OCI-LY7 (cell line): Measurements from ENCODE around the gene BFSP1. TPM values are rescaled to one million over a fixed set of nuclear protein-coding genes. Genes with fewer than 3 reads are reported as not detected.

ENCODE experiments used
- BruUV-seq: library from RNA; stranded (reverse); fragments of 400-500 nt; replicated peaks from 2 replicates; lab custom pipeline; 2021; lab: Mats Ljungman, UMichigan
- CTCF ChIA-PET: fragments of 300-600 bp; sonication (Branson Sonifier 250); formaldehyde crosslinking; loops from one replicate; lab custom pipeline; 2022; ENCODE audit warnings: antibody characterized with exemption; ENCODE audit not compliant: unreplicated experiment; lab: Charles Lee
- POLR2A ChIA-PET: fragments of 300-600 bp; sonication (Branson Sonifier 250); formaldehyde crosslinking; loops from one replicate; lab custom pipeline; 2022; ENCODE audit warnings: antibody characterized with exemption; lab: Charles Lee
- DNase-seq: peaks from one replicate; pipeline ENCODE4 v3.0.0-alpha.2; 2015; ENCODE audit warnings: low spot score
- H2AFZ ChIP-seq: fragments of 200-600 bp; sonication (generic), shearing (Covaris generic); 2 replicates; pipeline ENCODE4 v1.6.1; 2014; ENCODE audit warnings: mild to moderate bottlenecking, antibody characterized with exemption, low read length, moderate library complexity
- H3K27ac ChIP-seq: fragments of 200-600 bp; sonication (generic); 2 replicates; pipeline ENCODE4 v1.5.1; 2014; ENCODE audit warnings: mixed run types, low read depth, mild to moderate bottlenecking, moderate library complexity, low read length, inconsistent platforms; ENCODE audit not compliant: poor library complexity, severe bottlenecking
- H3K36me3 ChIP-seq: fragments of 200-600 bp; sonication (generic); 2 replicates; pipeline ENCODE4 v1.6.1; 2014; ENCODE audit warnings: mild to moderate bottlenecking, antibody characterized with exemption, low read length, moderate library complexity, mixed read lengths; ENCODE audit not compliant: insufficient read depth
- H3K4me1 ChIP-seq: fragments of 200-600 bp; sonication (generic); 2 replicates; pipeline ENCODE4 v1.5.1; 2014; ENCODE audit warnings: mild to moderate bottlenecking, low read length; ENCODE audit not compliant: insufficient read depth, poor library complexity, severe bottlenecking
- H3K4me2 ChIP-seq: fragments of 200-600 bp; sonication (generic); 2 replicates; pipeline ENCODE4 v1.6.1; 2014; ENCODE audit warnings: mild to moderate bottlenecking, low read length
- H3K4me3 ChIP-seq: fragments of 200-600 bp; sonication (generic); 2 replicates; pipeline ENCODE4 v1.5.1; 2014; ENCODE audit warnings: mild to moderate bottlenecking, low read depth, low read length; ENCODE audit not compliant: poor library complexity, severe bottlenecking
- H3K79me2 ChIP-seq: fragments of 200-600 bp; sonication (generic); 2 replicates; pipeline ENCODE4 v1.6.1; 2016; ENCODE audit warnings: low read depth, mild to moderate bottlenecking, low read length, moderate library complexity, mixed read lengths; ENCODE audit not compliant: insufficient read depth
- H3K9me2 ChIP-seq: fragments of 200-600 bp; sonication (generic); 2 replicates; pipeline ENCODE4 v1.6.1; 2016; ENCODE audit warnings: mild to moderate bottlenecking, low read length, mixed read lengths; ENCODE audit not compliant: insufficient read depth
- H3K9me3 ChIP-seq: fragments of 200-600 bp; sonication (generic); 2 replicates; pipeline ENCODE4 v1.6.1; 2014; ENCODE audit warnings: mild to moderate bottlenecking, mixed run types, low read length, mixed read lengths
- H4K20me1 ChIP-seq: fragments of 200-600 bp; sonication (generic); 2 replicates; pipeline ENCODE4 v1.6.1; 2014; ENCODE audit warnings: mild to moderate bottlenecking, antibody characterized with exemption, low read length, moderate library complexity, mixed read lengths; ENCODE audit not compliant: insufficient read depth
- EZH2phosphoT487 ChIP-seq: fragments of 200-600 bp; sonication (generic); IDR thresholded peaks from 2 replicates; pipeline ENCODE4 v1.6.1; 2018; ENCODE audit warnings: low read depth, borderline replicate concordance, mild to moderate bottlenecking, mixed run types, antibody characterized with exemption, low read length, moderate library complexity, mixed read lengths
- intact Hi-C: fragments of 100-400 bp; cut with micrococcal nuclease; formaldehyde crosslinking; loops from one replicate; pipeline ENCODE4 v1.10.0; 2022; ENCODE audit not compliant: unreplicated experiment
- total RNA-seq, 2 experiments: library from RNA; depleted of rRNA in 1 of 2; stranded (reverse); fragments of >200 nt in 1 of 2; shearing (Covaris generic) in 1 of 2; gene quantifications; 2 replicates each; pipeline ENCODE4 v1.2.3, GENCODE V29; 2014 to 2022
- TF ChIP-seq, protein P1 (sequence below): fragments of 200-600 bp; sonication (generic); conservative IDR thresholded peaks from 2 replicates; pipeline ENCODE4 v1.5.1; 2014; ENCODE audit warnings: mild to moderate bottlenecking, antibody characterized with exemption, low read length, moderate library complexity, mixed read lengths

Gene BFSP1
- total RNA-seq, 2 experiments from 2014 or later: not detected

DNA sequence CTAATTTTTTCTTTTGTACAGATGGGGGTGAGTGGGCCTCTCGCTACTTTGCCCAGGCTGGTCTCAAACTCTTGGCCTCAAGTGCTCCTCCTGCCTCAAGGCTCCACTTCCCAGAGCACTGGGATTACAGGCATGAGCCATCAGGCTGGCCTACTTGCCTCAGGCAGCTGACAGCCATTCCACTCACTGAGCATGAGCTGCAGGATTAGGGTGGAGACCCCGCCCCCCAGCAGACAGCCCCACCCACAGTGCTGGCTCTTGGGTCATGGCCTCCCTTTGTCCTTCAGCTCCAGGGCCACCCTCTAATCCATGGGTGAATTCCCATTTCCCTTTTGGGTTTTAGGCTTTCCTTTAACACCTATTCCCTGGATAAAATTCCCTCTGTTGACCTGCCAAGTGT lies 82.1 kb downstream of the BFSP1 start:
- no TSS peak for BruUV-seq

DNA sequence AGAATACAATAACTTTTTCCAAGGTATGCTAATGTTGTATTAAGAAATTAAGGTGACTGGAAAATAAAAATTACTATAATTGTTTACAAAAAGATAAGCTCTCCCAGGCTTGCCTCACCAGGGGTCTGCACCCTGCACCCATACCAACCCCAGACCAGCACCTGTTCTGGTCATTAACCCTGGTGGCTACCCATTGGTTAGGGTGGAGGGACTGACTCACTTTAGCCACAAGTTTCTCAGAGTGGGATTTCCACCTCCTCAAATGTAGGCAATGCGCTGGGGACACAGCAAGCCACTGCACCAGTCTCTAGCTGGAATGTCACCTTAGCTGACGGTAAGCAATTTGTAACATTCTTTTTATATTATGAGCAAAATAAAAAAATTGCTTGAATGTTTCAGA lies 83.1 kb downstream of the BFSP1 start:
- Histone ChIP-seq H3K36me3 (no peaks in the 10 kb centered on the region), H3K4me1 (no peaks in the 10 kb centered on the region), H3K9me2 (no peaks in the 10 kb centered on the region), H3K4me2 (no peak overlapping the region), H3K79me2 (no peaks in the 10 kb centered on the region), H3K4me3 (no peak overlapping the region), H3K9me3 (no peaks in the 10 kb centered on the region), H2AFZ (no peak overlapping the region), H4K20me1 (no peaks in the 10 kb centered on the region), H3K27ac (no peak overlapping the region)
- no peak for DNase-seq
- POLR2A ChIA-PET: no interaction called here
- CTCF ChIA-PET: no interaction called here
- BruUV-seq: no TSS peak
- intact Hi-C loops: no loop called here
- TF ChIP-seq EZH2phosphoT487: no peak
- TF ChIP-seq, protein P1, sequence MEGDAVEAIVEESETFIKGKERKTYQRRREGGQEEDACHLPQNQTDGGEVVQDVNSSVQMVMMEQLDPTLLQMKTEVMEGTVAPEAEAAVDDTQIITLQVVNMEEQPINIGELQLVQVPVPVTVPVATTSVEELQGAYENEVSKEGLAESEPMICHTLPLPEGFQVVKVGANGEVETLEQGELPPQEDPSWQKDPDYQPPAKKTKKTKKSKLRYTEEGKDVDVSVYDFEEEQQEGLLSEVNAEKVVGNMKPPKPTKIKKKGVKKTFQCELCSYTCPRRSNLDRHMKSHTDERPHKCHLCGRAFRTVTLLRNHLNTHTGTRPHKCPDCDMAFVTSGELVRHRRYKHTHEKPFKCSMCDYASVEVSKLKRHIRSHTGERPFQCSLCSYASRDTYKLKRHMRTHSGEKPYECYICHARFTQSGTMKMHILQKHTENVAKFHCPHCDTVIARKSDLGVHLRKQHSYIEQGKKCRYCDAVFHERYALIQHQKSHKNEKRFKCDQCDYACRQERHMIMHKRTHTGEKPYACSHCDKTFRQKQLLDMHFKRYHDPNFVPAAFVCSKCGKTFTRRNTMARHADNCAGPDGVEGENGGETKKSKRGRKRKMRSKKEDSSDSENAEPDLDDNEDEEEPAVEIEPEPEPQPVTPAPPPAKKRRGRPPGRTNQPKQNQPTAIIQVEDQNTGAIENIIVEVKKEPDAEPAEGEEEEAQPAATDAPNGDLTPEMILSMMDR: no peak

More for the DNA sequence above, 82.1 kb downstream of the BFSP1 start:
- no peak for DNase-seq
- ChIA-PET POLR2A (interaction anchor here (0.7 kb wide), 1 partner anchor 273 kb away, joined by 3 read pairs; no protein-coding TSS in a partner anchor), CTCF (no interaction called here)
- Histone ChIP-seq H3K79me2 (no peaks in the 10 kb centered on the region), H3K9me3 (no peaks in the 10 kb centered on the region), H3K4me3 (no peak overlapping the region), H3K27ac (no peak overlapping the region), H3K4me1 (no peaks in the 10 kb centered on the region), H2AFZ (no peak overlapping the region), H4K20me1 (no peaks in the 10 kb centered on the region), H3K9me2 (no peaks in the 10 kb centered on the region), H3K36me3 (no peaks in the 10 kb centered on the region), H3K4me2 (no peak overlapping the region)
- intact Hi-C loops: no loop called here
- TF ChIP-seq EZH2phosphoT487: no peak
- TF ChIP-seq, protein P1: no peak

DNA sequence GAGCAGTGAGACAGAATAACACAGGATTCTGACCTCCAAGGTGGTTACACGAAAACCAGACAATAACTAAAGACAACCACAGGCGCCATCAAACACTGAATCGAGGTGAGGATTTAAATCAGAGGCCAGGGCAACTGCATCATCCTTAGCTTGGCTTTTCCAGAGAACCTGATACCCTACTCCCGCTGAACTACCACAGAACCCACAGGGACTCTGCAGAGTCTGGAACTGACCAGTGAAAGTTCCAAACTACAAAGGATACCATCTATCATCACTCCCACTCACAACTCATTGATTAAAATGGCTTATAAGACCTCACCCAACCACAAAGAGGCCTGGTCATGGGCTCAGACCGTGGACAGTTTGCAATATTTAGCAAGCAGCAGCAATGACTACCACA lies 85.0 kb downstream of the BFSP1 start:
- ChIA-PET CTCF (no interaction called here), POLR2A (interaction anchor here (1.0 kb wide), 1 partner anchor 16 kb away, joined by 3 read pairs; no protein-coding TSS in a partner anchor)
- BruUV-seq: no TSS peak

More for the DNA sequence above, 85.0 kb downstream of the BFSP1 start:
- Histone ChIP-seq H4K20me1 (no peaks in the 10 kb centered on the region), H3K79me2 (no peaks in the 10 kb centered on the region), H3K4me2 (no peak overlapping the region), H3K4me3 (no peak overlapping the region), H3K9me2 (no peaks in the 10 kb centered on the region), H3K27ac (no peak overlapping the region), H3K36me3 (no peaks in the 10 kb centered on the region), H3K9me3 (no peaks in the 10 kb centered on the region), H3K4me1 (no peaks in the 10 kb centered on the region), H2AFZ (no peak overlapping the region)
- TF ChIP-seq, protein P1: no peak
- no peak for TF ChIP-seq EZH2phosphoT487
- intact Hi-C loops: no loop called here
- no peak for DNase-seq
